Measurements from ENCODE around the gene ELMO2. TPM values are rescaled to one million over a fixed set of nuclear protein-coding genes. Genes with fewer than 3 reads are reported as not detected.
A peak's percentile ranks its signal among the peaks of the same experiment; 100 is the strongest.

ELMO2 gene
- total RNA-seq, 1 experiment from 2014 or later, result 34.2 TPM

- Histone ChIP-seq H3K27me3 (ENCODE audit: control insufficient read depth, insufficient read depth, low read length) (no peaks in the 10 kb centered on the region), H3K36me3 (replicated peaks; ENCODE audit: control insufficient read depth, insufficient read depth, low read length) (no peaks in the 10 kb centered on the region), H3K4me3 (ENCODE audit: insufficient read depth, low read depth, low read length) (no peak overlapping the region)
- DNase-seq, result no peak
These were observed 10.4 kb upstream of the ELMO2 start for GRCh38 chr20:46416839-46417238.

- no peaks in the 10 kb centered on the region for H3K27me3 ChIP-seq (ENCODE audit: control insufficient read depth, insufficient read depth, low read length)
- no peak for DNase-seq
- H3K4me3 ChIP-seq (ENCODE audit: insufficient read depth, low read depth, low read length), result no peak overlapping the region
- no peaks in the 10 kb centered on the region for H3K36me3 ChIP-seq (replicated peaks; ENCODE audit: control insufficient read depth, insufficient read depth, low read length)
These were observed 10.0 kb upstream of the ELMO2 start for GRCh38 chr20:46416421-46416820.

GRCh38 chr20:46415773-46416172 is 9.4 kb upstream of the ELMO2 start:
- H3K4me3 ChIP-seq (ENCODE audit: insufficient read depth, low read depth, low read length), result no peak overlapping the region
- no peaks in the 10 kb centered on the region for H3K27me3 ChIP-seq (ENCODE audit: control insufficient read depth, insufficient read depth, low read length)
- DNase-seq, result no peak
- no peaks in the 10 kb centered on the region for H3K36me3 ChIP-seq (replicated peaks; ENCODE audit: control insufficient read depth, insufficient read depth, low read length)

GRCh38 chr20:46414608-46415007 is 8.2 kb upstream of the ELMO2 start:
- Histone ChIP-seq H3K27me3 (ENCODE audit: control insufficient read depth, insufficient read depth, low read length) (no peaks in the 10 kb centered on the region), H3K4me3 (ENCODE audit: insufficient read depth, low read depth, low read length) (no peak overlapping the region)

GRCh38 chr20:46411637-46412036 is 5.2 kb upstream of the ELMO2 start:
- no peaks in the 10 kb centered on the region for H3K36me3 ChIP-seq (replicated peaks; ENCODE audit: control insufficient read depth, insufficient read depth, low read length)
- DNase-seq, result no peak
- no peak overlapping the region for H3K4me3 ChIP-seq (ENCODE audit: insufficient read depth, low read depth, low read length)
- peaks cover 7% of the 10 kb centered on the region; the same call in 1 of the 2 replicates for H3K27me3 ChIP-seq (ENCODE audit: control insufficient read depth, insufficient read depth, low read length)

More at GRCh38 chr20:46414608-46415007, 8.2 kb upstream of the ELMO2 start:
- no peaks in the 10 kb centered on the region for H3K36me3 ChIP-seq (replicated peaks; ENCODE audit: control insufficient read depth, insufficient read depth, low read length)
- no peak for DNase-seq

GRCh38 chr20:46408281-46408731 is 1.9 kb upstream of the ELMO2 start:
- no peak for DNase-seq
- H3K4me3 ChIP-seq (ENCODE audit: insufficient read depth, low read depth, low read length), result no peak overlapping the region

GRCh38 chr20:46407671-46407996 is 1.2 kb upstream of the ELMO2 start:
- no peaks in the 10 kb centered on the region for H3K36me3 ChIP-seq (replicated peaks; ENCODE audit: control insufficient read depth, insufficient read depth, low read length)
- peaks cover 7% of the 10 kb centered on the region; the same call in 1 of the 2 replicates for H3K27me3 ChIP-seq (ENCODE audit: control insufficient read depth, insufficient read depth, low read length)
- DNase-seq, result no peak
- H3K4me3 ChIP-seq (ENCODE audit: insufficient read depth, low read depth, low read length), result no peak overlapping the region

More at GRCh38 chr20:46408281-46408731, 1.9 kb upstream of the ELMO2 start:
- Histone ChIP-seq H3K36me3 (replicated peaks; ENCODE audit: control insufficient read depth, insufficient read depth, low read length) (no peaks in the 10 kb centered on the region), H3K27me3 (ENCODE audit: control insufficient read depth, insufficient read depth, low read length) (peaks cover 7% of the 10 kb centered on the region; the same call in 1 of the 2 replicates)

- Histone ChIP-seq H3K4me3 (ENCODE audit: insufficient read depth, low read depth, low read length) (peak overlapping the region; percentile 59), H3K27me3 (ENCODE audit: control insufficient read depth, insufficient read depth, low read length) (peaks cover 7% of the 10 kb centered on the region; the same call in 1 of the 2 replicates), H3K36me3 (replicated peaks; ENCODE audit: control insufficient read depth, insufficient read depth, low read length) (no peaks in the 10 kb centered on the region)
- no peak for DNase-seq
These were observed 713 bp upstream of the ELMO2 start for GRCh38 chr20:46406986-46407670.

- DNase-seq, result no peak
- Histone ChIP-seq H3K36me3 (replicated peaks; ENCODE audit: control insufficient read depth, insufficient read depth, low read length) (peaks cover 1% of the 10 kb centered on the region), H3K4me3 (ENCODE audit: insufficient read depth, low read depth, low read length) (no peak overlapping the region), H3K27me3 (ENCODE audit: control insufficient read depth, insufficient read depth, low read length) (peaks cover 2% of the 10 kb centered on the region; the same call in 1 of the 2 replicates)
These were observed 4.0 kb downstream of the ELMO2 start for GRCh38 chr20:46402331-46402811.

- DNase-seq, result no peak
- H3K36me3 ChIP-seq (replicated peaks; ENCODE audit: control insufficient read depth, insufficient read depth, low read length), result peaks cover 1% of the 10 kb centered on the region
- no peak overlapping the region for H3K4me3 ChIP-seq (ENCODE audit: insufficient read depth, low read depth, low read length)
- H3K27me3 ChIP-seq (ENCODE audit: control insufficient read depth, insufficient read depth, low read length), result no peaks in the 10 kb centered on the region
These were observed 4.9 kb downstream of the ELMO2 start for GRCh38 chr20:46401478-46401860.

- Histone ChIP-seq H3K4me3 (ENCODE audit: insufficient read depth, low read depth, low read length) (no peak overlapping the region), H3K27me3 (ENCODE audit: control insufficient read depth, insufficient read depth, low read length) (no peaks in the 10 kb centered on the region), H3K36me3 (replicated peaks; ENCODE audit: control insufficient read depth, insufficient read depth, low read length) (peaks cover 1% of the 10 kb centered on the region)
- DNase-seq, result no peak
These were observed 5.5 kb downstream of the ELMO2 start for GRCh38 chr20:46400828-46401477.

GRCh38 chr20:46400253-46400652 is 6.2 kb downstream of the ELMO2 start:
- no peaks in the 10 kb centered on the region for H3K27me3 ChIP-seq (ENCODE audit: control insufficient read depth, insufficient read depth, low read length)
- peaks cover 1% of the 10 kb centered on the region for H3K36me3 ChIP-seq (replicated peaks; ENCODE audit: control insufficient read depth, insufficient read depth, low read length)
- no peak for DNase-seq
- H3K4me3 ChIP-seq (ENCODE audit: insufficient read depth, low read depth, low read length), result no peak overlapping the region

- no peaks in the 10 kb centered on the region for H3K27me3 ChIP-seq (ENCODE audit: control insufficient read depth, insufficient read depth, low read length)
- no peak overlapping the region for H3K4me3 ChIP-seq (ENCODE audit: insufficient read depth, low read depth, low read length)
- DNase-seq, result no peak
- peaks cover 1% of the 10 kb centered on the region for H3K36me3 ChIP-seq (replicated peaks; ENCODE audit: control insufficient read depth, insufficient read depth, low read length)
These were observed 7.0 kb downstream of the ELMO2 start for GRCh38 chr20:46399401-46399800.

GRCh38 chr20:46398963-46399362 is 7.5 kb downstream of the ELMO2 start:
- no peak for DNase-seq
- no peak overlapping the region for H3K4me3 ChIP-seq (ENCODE audit: insufficient read depth, low read depth, low read length)
- H3K27me3 ChIP-seq (ENCODE audit: control insufficient read depth, insufficient read depth, low read length), result no peaks in the 10 kb centered on the region
- peaks cover 4% of the 10 kb centered on the region for H3K36me3 ChIP-seq (replicated peaks; ENCODE audit: control insufficient read depth, insufficient read depth, low read length)

GRCh38 chr20:46396052-46396740 is 10.2 kb downstream of the ELMO2 start:
- Histone ChIP-seq H3K27me3 (ENCODE audit: control insufficient read depth, insufficient read depth, low read length) (no peaks in the 10 kb centered on the region), H3K4me3 (ENCODE audit: insufficient read depth, low read depth, low read length) (no peak overlapping the region), H3K36me3 (replicated peaks; ENCODE audit: control insufficient read depth, insufficient read depth, low read length) (peaks cover 19% of the 10 kb centered on the region)
- no peak for DNase-seq
